ENCODE data around the gene MEGF10. TPM values are rescaled to one million over a fixed set of nuclear protein-coding genes. Genes with fewer than 3 reads are reported as not detected.
"Not testable (repeated sequence)": the region's sequence is repeated elsewhere in the genome, so short reads cannot be mapped to it uniquely, and the experiment has no call there.

MEGF10 gene
- total RNA-seq, 1 experiment from 2014 or later: not detected

GRCh38 chr5:127313379-127313778 lies 22.8 kb downstream of the MEGF10 start:
- Mint-ChIP-seq H3K27me3 (ENCODE audit: insufficient read depth, unreplicated experiment) (peaks cover 4% of the 10 kb centered on the region), H3K27ac (ENCODE audit: unreplicated experiment) (no peak overlapping the region), H3K9me3 (ENCODE audit: unreplicated experiment) (no peaks in the 10 kb centered on the region), H3K4me3 (ENCODE audit: unreplicated experiment) (no peak overlapping the region), H3K36me3 (ENCODE audit: insufficient read depth, unreplicated experiment) (no peaks in the 10 kb centered on the region), H3K4me1 (ENCODE audit: low read depth, unreplicated experiment) (no peaks in the 10 kb centered on the region)
- Histone ChIP-seq H3K4me1 (no peaks in the 10 kb centered on the region), H3K36me3 (ENCODE audit: control insufficient read depth, insufficient read depth, low read length) (no peaks in the 10 kb centered on the region), H3K27me3 (replicated peaks; ENCODE audit: control insufficient read depth, insufficient read depth, low read length) (no peaks in the 10 kb centered on the region), H3K9me3 (no peaks in the 10 kb centered on the region), H3K4me3 (ENCODE audit: low read depth, low read length) (no peak overlapping the region)
- TF ChIP-seq CTCF (IDR thresholded peaks at IDR 0.05; ENCODE audit: insufficient read depth in 1 of 2, low read depth in 1 of 2, low read length in 1 of 2, severe bottlenecking in 1 of 2, unreplicated experiment in 1 of 2): no peak
- no peak for DNase-seq
- intact Hi-C loops (cut with micrococcal nuclease; ENCODE audit: unreplicated experiment): loop anchor here (5.0 to 10.0 kb wide), 3 partner anchors 239 to 636 kb away; partner anchors contain the start of gene C5orf63
- CTCF ChIA-PET: no interaction called here
- BruUV-seq (replicated peaks): no TSS peak
- POLR2A ChIA-PET: no interaction called here

GRCh38 chr5:127313847-127314473 lies 23.4 kb downstream of the MEGF10 start:
- Histone ChIP-seq H3K4me3 (ENCODE audit: low read depth, low read length) (no peak overlapping the region), H3K27me3 (replicated peaks; ENCODE audit: control insufficient read depth, insufficient read depth, low read length) (no peaks in the 10 kb centered on the region), H3K36me3 (ENCODE audit: control insufficient read depth, insufficient read depth, low read length) (no peaks in the 10 kb centered on the region), H3K4me1 (no peaks in the 10 kb centered on the region), H3K9me3 (no peaks in the 10 kb centered on the region)
- peak; percentile 50 to 73 for DNase-seq
- POLR2A ChIA-PET: no interaction called here
- no peak overlapping the region for H3K27ac Mint-ChIP-seq (ENCODE audit: unreplicated experiment)
- no peaks in the 10 kb centered on the region for H3K4me1 Mint-ChIP-seq (ENCODE audit: low read depth, unreplicated experiment)
- intact Hi-C loops (cut with micrococcal nuclease; ENCODE audit: unreplicated experiment): loop anchor here (1.0 to 10.0 kb wide), 5 partner anchors 24 to 657 kb away; partner anchors contain the start of genes C5orf63 and MEGF10
- no peaks in the 10 kb centered on the region for H3K36me3 Mint-ChIP-seq (ENCODE audit: insufficient read depth, unreplicated experiment)
- no peaks in the 10 kb centered on the region for H3K9me3 Mint-ChIP-seq (ENCODE audit: unreplicated experiment)
- no peak overlapping the region for H3K4me3 Mint-ChIP-seq (ENCODE audit: unreplicated experiment)
- peaks cover 4% of the 10 kb centered on the region for H3K27me3 Mint-ChIP-seq (ENCODE audit: insufficient read depth, unreplicated experiment)
- CTCF ChIA-PET: no interaction called here
- TF ChIP-seq CTCF (IDR thresholded peaks at IDR 0.05; ENCODE audit: insufficient read depth in 1 of 2, low read depth in 1 of 2, low read length in 1 of 2, severe bottlenecking in 1 of 2, unreplicated experiment in 1 of 2): peak; percentile 75 to 80
- no TSS peak for BruUV-seq (replicated peaks)

GRCh38 chr5:127316011-127316410 lies 25.4 kb downstream of the MEGF10 start:
- CTCF ChIA-PET: no interaction called here

GRCh38 chr5:127317385-127317784 lies 26.8 kb downstream of the MEGF10 start:
- CTCF ChIA-PET; H3K4me1 Mint-ChIP-seq (ENCODE audit: low read depth, unreplicated experiment); POLR2A ChIA-PET; H3K4me3 ChIP-seq (ENCODE audit: low read depth, low read length); H3K36me3 Mint-ChIP-seq (ENCODE audit: insufficient read depth, unreplicated experiment); H3K9me3 ChIP-seq; BruUV-seq (replicated peaks); H3K27me3 Mint-ChIP-seq (ENCODE audit: insufficient read depth, unreplicated experiment); H3K9me3 Mint-ChIP-seq (ENCODE audit: unreplicated experiment); DNase-seq; H3K27ac Mint-ChIP-seq (ENCODE audit: unreplicated experiment); H3K27me3 ChIP-seq (replicated peaks; ENCODE audit: control insufficient read depth, insufficient read depth, low read length); H3K4me1 ChIP-seq; H3K4me3 Mint-ChIP-seq (ENCODE audit: unreplicated experiment); H3K36me3 ChIP-seq (ENCODE audit: control insufficient read depth, insufficient read depth, low read length): not testable (repeated sequence)
- intact Hi-C loops (cut with micrococcal nuclease; ENCODE audit: unreplicated experiment): loop anchor here (10.0 kb wide), 2 partner anchors 243 to 353 kb away; partner anchors contain the start of gene C5orf63

More at GRCh38 chr5:127316011-127316410, 25.4 kb downstream of the MEGF10 start:
- Mint-ChIP-seq H3K4me1 (ENCODE audit: low read depth, unreplicated experiment) (no peaks in the 10 kb centered on the region), H3K36me3 (ENCODE audit: insufficient read depth, unreplicated experiment) (no peaks in the 10 kb centered on the region), H3K27me3 (ENCODE audit: insufficient read depth, unreplicated experiment) (peaks cover 2% of the 10 kb centered on the region), H3K4me3 (ENCODE audit: unreplicated experiment) (no peak overlapping the region), H3K9me3 (ENCODE audit: unreplicated experiment) (no peaks in the 10 kb centered on the region), H3K27ac (ENCODE audit: unreplicated experiment) (no peak overlapping the region)
- POLR2A ChIA-PET: no interaction called here
- no peak for TF ChIP-seq CTCF (IDR thresholded peaks at IDR 0.05; ENCODE audit: insufficient read depth in 1 of 2, low read depth in 1 of 2, low read length in 1 of 2, severe bottlenecking in 1 of 2, unreplicated experiment in 1 of 2)
- H3K36me3 ChIP-seq (ENCODE audit: control insufficient read depth, insufficient read depth, low read length): no peaks in the 10 kb centered on the region
- no peaks in the 10 kb centered on the region for H3K9me3 ChIP-seq
- H3K4me1 ChIP-seq: no peaks in the 10 kb centered on the region
- no peak overlapping the region for H3K4me3 ChIP-seq (ENCODE audit: low read depth, low read length)
- no TSS peak for BruUV-seq (replicated peaks)
- intact Hi-C loops (cut with micrococcal nuclease; ENCODE audit: unreplicated experiment): loop anchor here (10.0 kb wide), 2 partner anchors 241 to 351 kb away; partner anchors contain the start of gene C5orf63
- DNase-seq: no peak
- H3K27me3 ChIP-seq (replicated peaks; ENCODE audit: control insufficient read depth, insufficient read depth, low read length): no peaks in the 10 kb centered on the region

All from Caco-2 (cell line).